NCI-H526 treated with DMSO at 0.1 percent for 48 hours (cell line): ENCODE data around the gene TNFSF9.
"Not testable (repeated sequence)": the region's sequence is repeated elsewhere in the genome, so short reads cannot be mapped to it uniquely, and the experiment has no call there.

Experiments
- DNase-seq: peaks from one replicate; lab custom pipeline; 2025; lab: John Stamatoyannopoulos, UW

The TNFSF9 gene

GRCh38 chr19:6532244-6532999 is 1.6 kb downstream of the TNFSF9 start:
- no peak for DNase-seq

- DNase-seq: no peak
Measured at GRCh38 chr19:6533000-6533328, 2.1 kb downstream of the TNFSF9 start.

GRCh38 chr19:6533746-6534418 is 3.1 kb downstream of the TNFSF9 start:
- no peak for DNase-seq

- DNase-seq: no peak
Measured at GRCh38 chr19:6534451-6535093, 3.7 kb downstream of the TNFSF9 start.

- no peak for DNase-seq
Measured at GRCh38 chr19:6535558-6536137, 4.8 kb downstream of the TNFSF9 start.

GRCh38 chr19:6539514-6539913 is 8.7 kb downstream of the TNFSF9 start:
- DNase-seq: no peak

GRCh38 chr19:6540918-6541689 is 10.3 kb downstream of the TNFSF9 start:
- DNase-seq: no peak

- no peak for DNase-seq
Measured at GRCh38 chr19:6543866-6544347, 13.1 kb downstream of the TNFSF9 start.

GRCh38 chr19:6550679-6551078 is 19.9 kb downstream of the TNFSF9 start:
- DNase-seq: not testable (repeated sequence)

GRCh38 chr19:6551091-6551490 is 20.3 kb downstream of the TNFSF9 start:
- no peak for DNase-seq

GRCh38 chr19:6551607-6552450 is 21.0 kb downstream of the TNFSF9 start:
- no peak for DNase-seq

GRCh38 chr19:6556043-6556449 is 25.2 kb downstream of the TNFSF9 start:
- DNase-seq: no peak

- no peak for DNase-seq
Measured at GRCh38 chr19:6556480-6557195, 25.8 kb downstream of the TNFSF9 start.

GRCh38 chr19:6562437-6562836 is 31.6 kb downstream of the TNFSF9 start:
- DNase-seq: not testable (repeated sequence)

GRCh38 chr19:6564393-6564792 is 33.6 kb downstream of the TNFSF9 start:
- DNase-seq: no peak

GRCh38 chr19:6566727-6567126 is 35.9 kb downstream of the TNFSF9 start:
- not testable (repeated sequence) for DNase-seq

GRCh38 chr19:6568010-6568526 is 37.2 kb downstream of the TNFSF9 start:
- no peak for DNase-seq

- no peak for DNase-seq
Measured at GRCh38 chr19:6568816-6569215, 38.0 kb downstream of the TNFSF9 start.

GRCh38 chr19:6570764-6571163 is 39.9 kb downstream of the TNFSF9 start:
- no peak for DNase-seq

GRCh38 chr19:6571167-6571566 is 40.3 kb downstream of the TNFSF9 start:
- no peak for DNase-seq
